ENCODE results near the gene PICK1.

DNA sequence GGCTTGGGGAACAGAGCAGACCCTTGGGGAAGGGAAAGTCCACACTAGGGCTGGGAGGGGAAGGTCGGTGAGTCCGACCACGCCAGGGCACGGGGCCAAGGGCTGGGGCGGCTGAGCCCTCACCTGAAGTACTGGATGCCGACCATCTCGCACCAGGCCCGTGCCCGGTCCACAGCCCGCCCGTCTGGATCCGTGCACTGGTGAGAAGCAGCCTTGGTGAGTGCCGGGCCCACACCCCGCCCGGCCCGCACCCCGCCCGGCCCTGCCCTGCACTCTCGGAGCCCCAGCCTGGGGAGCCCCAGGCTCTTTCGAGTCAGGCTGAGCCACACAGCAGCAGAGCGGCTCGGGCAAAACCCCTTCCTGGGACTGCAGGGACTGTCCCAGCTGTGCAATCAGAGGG is 55.2 kb downstream of the PICK1 start:
- TF ChIP-seq, protein P1, sequence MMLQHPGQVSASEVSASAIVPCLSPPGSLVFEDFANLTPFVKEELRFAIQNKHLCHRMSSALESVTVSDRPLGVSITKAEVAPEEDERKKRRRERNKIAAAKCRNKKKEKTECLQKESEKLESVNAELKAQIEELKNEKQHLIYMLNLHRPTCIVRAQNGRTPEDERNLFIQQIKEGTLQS (IDR thresholded peaks at IDR 0.05), result no peak
- TF ChIP-seq, protein P2, sequence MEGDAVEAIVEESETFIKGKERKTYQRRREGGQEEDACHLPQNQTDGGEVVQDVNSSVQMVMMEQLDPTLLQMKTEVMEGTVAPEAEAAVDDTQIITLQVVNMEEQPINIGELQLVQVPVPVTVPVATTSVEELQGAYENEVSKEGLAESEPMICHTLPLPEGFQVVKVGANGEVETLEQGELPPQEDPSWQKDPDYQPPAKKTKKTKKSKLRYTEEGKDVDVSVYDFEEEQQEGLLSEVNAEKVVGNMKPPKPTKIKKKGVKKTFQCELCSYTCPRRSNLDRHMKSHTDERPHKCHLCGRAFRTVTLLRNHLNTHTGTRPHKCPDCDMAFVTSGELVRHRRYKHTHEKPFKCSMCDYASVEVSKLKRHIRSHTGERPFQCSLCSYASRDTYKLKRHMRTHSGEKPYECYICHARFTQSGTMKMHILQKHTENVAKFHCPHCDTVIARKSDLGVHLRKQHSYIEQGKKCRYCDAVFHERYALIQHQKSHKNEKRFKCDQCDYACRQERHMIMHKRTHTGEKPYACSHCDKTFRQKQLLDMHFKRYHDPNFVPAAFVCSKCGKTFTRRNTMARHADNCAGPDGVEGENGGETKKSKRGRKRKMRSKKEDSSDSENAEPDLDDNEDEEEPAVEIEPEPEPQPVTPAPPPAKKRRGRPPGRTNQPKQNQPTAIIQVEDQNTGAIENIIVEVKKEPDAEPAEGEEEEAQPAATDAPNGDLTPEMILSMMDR (IDR thresholded peaks at IDR 0.05; ENCODE audit: low read depth, low read length, missing input control), result no peak
- no peak for TF ChIP-seq YY1 (IDR thresholded peaks at IDR 0.05)
- no peak for TF ChIP-seq NR2F2 (IDR thresholded peaks at IDR 0.05)
- TF ChIP-seq GABPA (IDR thresholded peaks at IDR 0.05 in 1 of 2, conservative IDR thresholded peaks at IDR 0.05 in 1 of 2), result no peak
- no peak for TF ChIP-seq SP1 (IDR thresholded peaks at IDR 0.05)
- TF ChIP-seq RAD21 (IDR thresholded peaks at IDR 0.05), result no peak

Data from liver (tissue), 3 donors.